Left lung (tissue), 10 donors: ENCODE data around the gene PRMT1. TPM values are rescaled to one million over a fixed set of nuclear protein-coding genes. Genes with fewer than 3 reads are reported as not detected.

Source experiments
- ATAC-seq: fragments of 200-7000 bp; cut with Tn5 transposase; one replicate; pipeline ENCODE4 v1.9.1; 2020; ENCODE audit warnings: moderate library complexity
- DNase-seq, 4 donors: peaks; one replicate each; pipeline ENCODE4 v3.0.0-alpha.2; 2013 to 2020
- H3K27ac ChIP-seq, 2 donors: fragments of 200-600 bp; sonication (generic) in 1 of 2; one replicate each; pipeline versions ENCODE4 v1.5.0 to v1.8.0; 2020 to 2021
- H3K27me3 ChIP-seq, 2 donors: fragments of 200-600 bp; sonication (generic) in 1 of 2; one replicate each; pipeline versions ENCODE4 v1.5.0 to v1.8.0; 2020 to 2021
- H3K36me3 ChIP-seq, 2 donors: fragments of 200-600 bp; sonication (generic) in 1 of 2; one replicate each; pipeline versions ENCODE4 v1.5.0 to v1.8.0; 2020 to 2021
- H3K4me1 ChIP-seq, 2 donors: fragments of 200-600 bp; one replicate each; pipeline ENCODE4 v1.8.0; 2021
- H3K4me3 ChIP-seq, 2 donors: fragments of 200-600 bp; sonication (generic) in 1 of 2; one replicate each; pipeline versions ENCODE4 v1.5.0 to v1.8.0; 2020 to 2021; ENCODE audit warnings: mild to moderate bottlenecking in 1 of 2
- H3K9me3 ChIP-seq, 2 donors: fragments of 200-600 bp; sonication (generic) in 1 of 2; one replicate each; pipeline versions ENCODE4 v1.5.0 to v1.8.0; 2020 to 2021
- intact Hi-C, 2 donors: fragments of 100-400 bp; cut with DNase I; formaldehyde crosslinking; loops; one replicate each; pipeline versions ENCODE4 v1.11.2 to v1.14.2; 2022
- polyA plus RNA-seq, 6 donors: library from polyadenylated mRNA; unstranded; fragments of 120-200 nt; gene quantifications; one replicate each; pipeline ENCODE4 v1.2.1, GENCODE V29; 2013; ENCODE audit not compliant: insufficient read length in 6 of 6
- total RNA-seq, 2 donors: library from RNA; stranded (reverse); fragmentation: NEBNext Ultra II Directional; extraction: Animal tissue kit (Norgen Biotek cat#: 25700); gene quantifications; one replicate each; pipeline ENCODE4 v1.2.1, GENCODE V29; 2021
- TF ChIP-seq, protein P1 (sequence below), 2 donors: fragments of 200-600 bp; sonication (generic) in 1 of 2; IDR thresholded peaks; one replicate each; pipeline versions ENCODE4 v1.5.0 to v1.8.0; 2021; ENCODE audit warnings: antibody characterized with exemption in 2 of 2
- donor health status: DM: no; HTN: yes; CAD: no.
- donor health status: DM: no; HTN: no; CAD: no.

Gene PRMT1
- total and polyA plus RNA-seq, 8 donors: 79.3 to 258 (median 221) TPM

GRCh38 chr19:49701271-49701786 lies 24.3 kb downstream of the PRMT1 start:
- no peak for ATAC-seq

GRCh38 chr19:49704888-49705642 lies 28.0 kb downstream of the PRMT1 start:
- TF ChIP-seq, protein P1, sequence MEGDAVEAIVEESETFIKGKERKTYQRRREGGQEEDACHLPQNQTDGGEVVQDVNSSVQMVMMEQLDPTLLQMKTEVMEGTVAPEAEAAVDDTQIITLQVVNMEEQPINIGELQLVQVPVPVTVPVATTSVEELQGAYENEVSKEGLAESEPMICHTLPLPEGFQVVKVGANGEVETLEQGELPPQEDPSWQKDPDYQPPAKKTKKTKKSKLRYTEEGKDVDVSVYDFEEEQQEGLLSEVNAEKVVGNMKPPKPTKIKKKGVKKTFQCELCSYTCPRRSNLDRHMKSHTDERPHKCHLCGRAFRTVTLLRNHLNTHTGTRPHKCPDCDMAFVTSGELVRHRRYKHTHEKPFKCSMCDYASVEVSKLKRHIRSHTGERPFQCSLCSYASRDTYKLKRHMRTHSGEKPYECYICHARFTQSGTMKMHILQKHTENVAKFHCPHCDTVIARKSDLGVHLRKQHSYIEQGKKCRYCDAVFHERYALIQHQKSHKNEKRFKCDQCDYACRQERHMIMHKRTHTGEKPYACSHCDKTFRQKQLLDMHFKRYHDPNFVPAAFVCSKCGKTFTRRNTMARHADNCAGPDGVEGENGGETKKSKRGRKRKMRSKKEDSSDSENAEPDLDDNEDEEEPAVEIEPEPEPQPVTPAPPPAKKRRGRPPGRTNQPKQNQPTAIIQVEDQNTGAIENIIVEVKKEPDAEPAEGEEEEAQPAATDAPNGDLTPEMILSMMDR (IDR thresholded peaks at IDR 0.05): no peak
- no peak for DNase-seq
- no peaks in the 10 kb centered on the region for H3K36me3 ChIP-seq
- no peak overlapping the region for H3K27ac ChIP-seq
- peaks cover 0 to 6% of the 10 kb centered on the region in 2 donors for H3K27me3 ChIP-seq
- intact Hi-C loops: no loop called here
- no peak for ATAC-seq
- no peak overlapping the region for H3K4me3 ChIP-seq
- no peaks in the 10 kb centered on the region for H3K4me1 ChIP-seq
- H3K9me3 ChIP-seq: no peaks in the 10 kb centered on the region

More at GRCh38 chr19:49701271-49701786, 24.3 kb downstream of the PRMT1 start:
- TF ChIP-seq, protein P1 (IDR thresholded peaks at IDR 0.05): no peak
- intact Hi-C loops: no loop called here
- no peak for DNase-seq
- H3K36me3 ChIP-seq: no peaks in the 10 kb centered on the region
- no peaks in the 10 kb centered on the region for H3K9me3 ChIP-seq
- H3K27me3 ChIP-seq: peaks cover 0 to 6% of the 10 kb centered on the region in 2 donors
- H3K4me3 ChIP-seq: no peak overlapping the region
- no peaks in the 10 kb centered on the region for H3K4me1 ChIP-seq
- no peak overlapping the region for H3K27ac ChIP-seq

DNA sequence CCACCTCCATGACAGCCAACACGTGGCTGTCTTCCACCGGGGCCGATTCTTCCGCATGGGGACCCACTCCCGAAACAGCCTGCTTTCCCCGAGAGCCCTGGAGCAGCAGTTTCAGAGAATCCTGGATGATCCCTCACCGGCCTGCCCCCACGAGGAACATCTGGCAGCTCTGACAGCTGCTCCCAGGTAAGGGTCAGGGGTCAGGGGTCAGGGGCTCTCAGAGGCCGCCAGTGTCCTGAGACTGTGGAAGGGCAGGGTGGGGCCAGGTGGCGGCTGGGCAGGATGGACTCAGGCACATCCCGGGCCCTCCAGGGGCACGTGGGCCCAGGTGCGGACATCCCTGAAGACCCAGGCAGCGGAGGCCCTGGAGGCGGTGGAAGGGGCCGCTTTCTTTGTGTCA lies 28.8 kb downstream of the PRMT1 start:
- no peaks in the 10 kb centered on the region for H3K4me1 ChIP-seq
- no peaks in the 10 kb centered on the region for H3K9me3 ChIP-seq
- TF ChIP-seq, protein P1 (IDR thresholded peaks at IDR 0.05): no peak
- intact Hi-C loops: no loop called here
- no peak overlapping the region for H3K27ac ChIP-seq
- H3K27me3 ChIP-seq: peaks cover 0 to 6% of the 10 kb centered on the region in 2 donors
- ATAC-seq (no peak), DNase-seq (no peak)
- H3K4me3 ChIP-seq: no peak overlapping the region
- H3K36me3 ChIP-seq: no peaks in the 10 kb centered on the region

- H3K27ac ChIP-seq: no peak overlapping the region
- H3K36me3 ChIP-seq: no peaks in the 10 kb centered on the region
- H3K27me3 ChIP-seq: no peaks in the 10 kb centered on the region
- H3K4me1 ChIP-seq: no peaks in the 10 kb centered on the region
- DNase-seq: no peak
- TF ChIP-seq, protein P1 (IDR thresholded peaks at IDR 0.05): no peak
- intact Hi-C loops: no loop called here
- no peaks in the 10 kb centered on the region for H3K9me3 ChIP-seq
- no peak overlapping the region for H3K4me3 ChIP-seq
- no peak for ATAC-seq
These were observed 33.4 kb downstream of the PRMT1 start for GRCh38 chr19:49710372-49710951.

DNA sequence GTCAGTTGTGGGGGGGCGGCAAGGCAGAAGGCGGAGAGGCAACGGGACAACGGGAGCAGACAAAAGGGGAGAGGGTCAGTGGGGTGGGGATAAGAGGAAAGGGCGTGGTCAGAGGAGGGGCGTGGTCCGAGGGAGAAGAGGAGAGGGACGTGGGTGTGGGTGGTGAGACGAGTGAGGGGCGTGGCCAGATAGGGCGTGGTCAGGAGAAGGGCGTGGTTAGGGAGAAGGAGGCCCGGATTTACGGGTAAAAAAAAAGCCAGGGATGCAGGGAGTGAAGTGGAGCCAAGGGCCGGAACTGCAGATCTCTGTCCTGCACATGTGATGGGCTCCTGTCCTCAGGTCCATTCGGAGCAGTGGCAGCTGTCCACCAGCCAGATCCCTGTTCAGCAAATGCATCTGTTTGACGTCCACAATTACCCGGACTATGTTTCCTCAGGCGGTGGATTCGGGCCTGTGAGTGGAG lies 35.4 kb downstream of the PRMT1 start:
- no peaks in the 10 kb centered on the region for H3K9me3 ChIP-seq
- ATAC-seq: peak; percentile 33
- peaks cover 0 to 3% of the 10 kb centered on the region in 2 donors for H3K4me1 ChIP-seq
- no peak overlapping the region for H3K4me3 ChIP-seq
- no peaks in the 10 kb centered on the region for H3K27me3 ChIP-seq
- no peak overlapping the region for H3K27ac ChIP-seq
- no peaks in the 10 kb centered on the region for H3K36me3 ChIP-seq
- DNase-seq: no peak
- intact Hi-C loops: no loop called here
- TF ChIP-seq, protein P1 (IDR thresholded peaks at IDR 0.05): no peak
